CD14-positive monocyte (primary cell): Measurements from ENCODE around the gene PPP1R13B. TPM values are rescaled to one million over a fixed set of nuclear protein-coding genes. Genes with fewer than 3 reads are reported as not detected.

Source experiments
- DNase-seq, 3 donors: peaks; one replicate each; pipeline ENCODE4 v3.0.0-alpha.2; 2011 to 2022
- H2AFZ ChIP-seq: 2 replicates; pipeline ENCODE4 v1.6.0; 2012; ENCODE audit warnings: mild to moderate bottlenecking, low read depth, low read length, inconsistent platforms; ENCODE audit not compliant: insufficient read depth, poor library complexity, severe bottlenecking
- H3K27ac ChIP-seq, 2 donors: 1 replicate in 1 of 2; 2 replicates in 1 of 2; pipeline ENCODE4 v1.5.1; 2012 to 2013; ENCODE audit warnings: low read length in 2 of 2, control low read depth in 1 of 2, inconsistent platforms in 1 of 2, low read depth in 1 of 2, mild to moderate bottlenecking in 1 of 2
- H3K27me3 ChIP-seq, 2 donors: one replicate each; pipeline versions ENCODE4 v1.6.0 to v1.6.1; 2011 to 2013; ENCODE audit warnings: low read length in 2 of 2; ENCODE audit not compliant: control insufficient read depth in 2 of 2, insufficient read depth in 2 of 2
- H3K36me3 ChIP-seq, 2 donors: replicated peaks in 1 of 2; 1 replicate in 1 of 2; 2 replicates in 1 of 2; pipeline versions ENCODE4 v1.5.1 to v1.6.1; 2012 to 2013; ENCODE audit warnings: low read length in 2 of 2, control low read depth in 1 of 2, inconsistent platforms in 1 of 2, mild to moderate bottlenecking in 1 of 2; ENCODE audit not compliant: insufficient read depth in 2 of 2, control insufficient read depth in 1 of 2
- H3K4me1 ChIP-seq, 2 donors: 1 replicate in 1 of 2; 2 replicates in 1 of 2; pipeline versions ENCODE4 v1.5.1 to v1.6.1; 2012 to 2013; ENCODE audit warnings: low read length in 2 of 2, control low read depth in 1 of 2, inconsistent platforms in 1 of 2, mild to moderate bottlenecking in 1 of 2, moderate library complexity in 1 of 2; ENCODE audit not compliant: insufficient read depth in 2 of 2, control insufficient read depth in 1 of 2
- H3K4me2 ChIP-seq: replicated peaks from 2 replicates; pipeline ENCODE3; 2012; ENCODE audit warnings: low read length, moderate library complexity, mild to moderate bottlenecking; ENCODE audit not compliant: poor library complexity, severe bottlenecking; ENCODE audit errors: extremely low read depth
- H3K4me3 ChIP-seq, 3 experiments: fragments of 200-600 bp in 1 of 3; sonication (generic) in 1 of 3; replicated peaks in 1 of 3; 1 replicate in 2 of 3; 2 replicates in 1 of 3; pipeline ENCODE4 v1.5.1; 2011 to 2013; ENCODE audit warnings: low read length in 3 of 3, mild to moderate bottlenecking in 3 of 3, control low read depth in 2 of 3, low read depth in 2 of 3, inconsistent platforms in 1 of 3, moderate library complexity in 1 of 3
- H3K79me2 ChIP-seq: 2 replicates; pipeline ENCODE4 v1.6.0; 2012; ENCODE audit warnings: mild to moderate bottlenecking, control low read depth, inconsistent platforms, low read length, moderate library complexity; ENCODE audit not compliant: insufficient read depth
- H3K9ac ChIP-seq: 2 replicates; pipeline ENCODE4 v1.6.0; 2017; ENCODE audit warnings: low read length, mild to moderate bottlenecking; ENCODE audit not compliant: insufficient read depth, poor library complexity, severe bottlenecking
- H3K9me3 ChIP-seq, 2 donors: replicated peaks in 1 of 2; 1 replicate in 1 of 2; 2 replicates in 1 of 2; pipeline versions ENCODE4 v1.5.1 to v1.6.1; 2012 to 2013; ENCODE audit warnings: low read length in 2 of 2, control low read depth in 1 of 2; ENCODE audit not compliant: control insufficient read depth in 1 of 2, insufficient read depth in 1 of 2
- H4K20me1 ChIP-seq: 2 replicates; pipeline ENCODE4 v1.6.0; 2012; ENCODE audit warnings: mild to moderate bottlenecking, low read length, control low read depth, moderate library complexity; ENCODE audit not compliant: insufficient read depth
- H3K27ac Mint-ChIP-seq, 7 donors: one replicate each; pipeline ENCODE4 v1.8.0; 2020; ENCODE audit warnings: mild to moderate bottlenecking in 7 of 7, mixed read lengths in 7 of 7, moderate library complexity in 6 of 7, inconsistent platforms in 2 of 7
- H3K27me3 Mint-ChIP-seq, 3 donors: one replicate each; pipeline ENCODE4 v1.8.0; 2021 to 2022; ENCODE audit warnings: low read depth in 3 of 3, mild to moderate bottlenecking in 3 of 3, mixed read lengths in 3 of 3, moderate library complexity in 3 of 3, inconsistent platforms in 1 of 3
- H3K36me3 Mint-ChIP-seq, 2 donors: one replicate each; pipeline ENCODE4 v1.8.0; 2020; ENCODE audit warnings: mixed read lengths in 2 of 2, inconsistent platforms in 1 of 2, mild to moderate bottlenecking in 1 of 2
- H3K4me1 Mint-ChIP-seq: one replicate; pipeline ENCODE4 v1.8.0; 2020; ENCODE audit warnings: mild to moderate bottlenecking, mixed read lengths
- H3K4me3 Mint-ChIP-seq, 2 donors: one replicate each; pipeline ENCODE4 v1.8.0; 2020; ENCODE audit warnings: mild to moderate bottlenecking in 2 of 2, mixed read lengths in 2 of 2, moderate library complexity in 1 of 2
- H3K9me3 Mint-ChIP-seq, 7 donors: one replicate each; pipeline ENCODE4 v1.8.0; 2020 to 2022; ENCODE audit warnings: mixed read lengths in 7 of 7, mild to moderate bottlenecking in 6 of 7, moderate library complexity in 6 of 7, inconsistent platforms in 2 of 7
- WGBS: methylation state at CpG from one replicate; pipeline ENCODE4 v1.1.5; 2013; ENCODE audit warnings: missing lambda C conversion rate; ENCODE audit not compliant: insufficient coverage; 5-methylcytosine and 5-hydroxymethylcytosine counted together
- intact Hi-C, 2 donors: fragments of 100-400 bp; cut with micrococcal nuclease; formaldehyde crosslinking; loops; one replicate each; pipeline versions ENCODE4 v1.15.0 to v1.15.1; 2023
- polyA plus RNA-seq, 3 donors: library from polyadenylated mRNA; depleted of rRNA in 1 of 3; unstranded in 2 of 3; stranded (reverse) in 1 of 3; fragments of 300-500 nt in 2 of 3; fragments of >200 nt in 1 of 3; fragmentation: Illumina TruSeq in 2 of 3; gene quantifications; 1 replicate in 2 of 3; 2 replicates in 1 of 3; pipeline ENCODE4 v1.2.3, GENCODE V29; 2012 to 2021
- TF ChIP-seq, protein P1 (sequence below): fragments of 200-600 bp; IDR thresholded peaks from one replicate; pipeline ENCODE4 v1.8.0; 2022; ENCODE audit warnings: antibody characterized with exemption, mild to moderate bottlenecking

PPP1R13B gene
- polyA plus RNA-seq, 3 donors: 0.48 to 1.1 (median 0.99) TPM

DNA sequence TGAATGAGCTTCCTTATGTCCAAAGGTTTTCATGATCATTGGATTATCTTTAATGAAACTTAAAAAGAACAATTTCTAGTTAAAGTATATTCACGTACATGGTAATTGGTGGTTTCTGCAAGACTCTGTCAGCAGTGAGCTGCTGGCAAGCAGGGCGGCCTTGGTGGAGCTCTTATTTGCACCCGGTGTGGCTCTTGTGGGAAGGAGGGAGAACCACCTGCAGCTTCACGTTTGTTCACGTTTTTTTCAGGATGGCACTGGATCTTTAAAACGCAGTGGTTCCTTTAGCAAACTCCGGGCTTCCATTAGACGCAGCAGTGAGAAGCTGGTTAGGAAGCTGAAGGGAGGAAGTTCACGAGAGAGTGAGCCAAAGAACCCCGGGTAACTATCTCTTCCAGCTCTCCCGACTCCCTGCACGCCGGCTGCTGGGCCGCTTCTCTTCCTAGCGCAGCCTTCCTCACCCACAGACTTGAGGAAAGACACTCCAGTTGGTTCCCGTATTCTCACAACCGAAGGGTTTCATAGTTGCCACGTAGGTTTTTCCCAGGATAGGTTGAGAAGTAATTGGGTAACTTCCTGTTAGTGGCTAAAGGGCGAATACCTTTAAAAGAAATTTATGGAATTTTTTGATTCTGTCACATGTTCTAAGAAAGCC is 160.4 kb downstream of the PPP1R13B start:
- peaks cover 49% of the 10 kb centered on the region for H4K20me1 ChIP-seq
- no peak overlapping the region for H3K4me3 Mint-ChIP-seq
- H3K4me3 ChIP-seq: no peak overlapping the region
- peaks cover 78 to 97% of the 10 kb centered on the region in 2 donors for H3K36me3 ChIP-seq
- H3K4me2 ChIP-seq: no peak overlapping the region
- H2AFZ ChIP-seq: no peak overlapping the region
- H3K27me3 ChIP-seq: no peaks in the 10 kb centered on the region
- intact Hi-C loops: loop anchor here in 1 of 2 donors (10.0 kb wide), 1 partner anchor 112 kb away; no protein-coding TSS in a partner anchor
- H3K9ac ChIP-seq: no peak overlapping the region
- TF ChIP-seq, protein P1, sequence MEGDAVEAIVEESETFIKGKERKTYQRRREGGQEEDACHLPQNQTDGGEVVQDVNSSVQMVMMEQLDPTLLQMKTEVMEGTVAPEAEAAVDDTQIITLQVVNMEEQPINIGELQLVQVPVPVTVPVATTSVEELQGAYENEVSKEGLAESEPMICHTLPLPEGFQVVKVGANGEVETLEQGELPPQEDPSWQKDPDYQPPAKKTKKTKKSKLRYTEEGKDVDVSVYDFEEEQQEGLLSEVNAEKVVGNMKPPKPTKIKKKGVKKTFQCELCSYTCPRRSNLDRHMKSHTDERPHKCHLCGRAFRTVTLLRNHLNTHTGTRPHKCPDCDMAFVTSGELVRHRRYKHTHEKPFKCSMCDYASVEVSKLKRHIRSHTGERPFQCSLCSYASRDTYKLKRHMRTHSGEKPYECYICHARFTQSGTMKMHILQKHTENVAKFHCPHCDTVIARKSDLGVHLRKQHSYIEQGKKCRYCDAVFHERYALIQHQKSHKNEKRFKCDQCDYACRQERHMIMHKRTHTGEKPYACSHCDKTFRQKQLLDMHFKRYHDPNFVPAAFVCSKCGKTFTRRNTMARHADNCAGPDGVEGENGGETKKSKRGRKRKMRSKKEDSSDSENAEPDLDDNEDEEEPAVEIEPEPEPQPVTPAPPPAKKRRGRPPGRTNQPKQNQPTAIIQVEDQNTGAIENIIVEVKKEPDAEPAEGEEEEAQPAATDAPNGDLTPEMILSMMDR: no peak
- H3K4me1 Mint-ChIP-seq: no peaks in the 10 kb centered on the region
- peaks cover 0 to 2% (median 1%) of the 10 kb centered on the region in 3 donors for H3K27me3 Mint-ChIP-seq
- peaks cover 72 to 86% of the 10 kb centered on the region in 2 donors for H3K36me3 Mint-ChIP-seq
- no peak for DNase-seq
- no peaks in the 10 kb centered on the region for H3K4me1 ChIP-seq
- peaks cover 0 to 4% (median 0%) of the 10 kb centered on the region in 7 donors for H3K9me3 Mint-ChIP-seq
- H3K9me3 ChIP-seq: no peaks in the 10 kb centered on the region
- H3K27ac ChIP-seq: no peak overlapping the region
- 100% methylated on average over 8 of the region's 19 CpGs for WGBS
- H3K79me2 ChIP-seq: no peaks in the 10 kb centered on the region
- H3K27ac Mint-ChIP-seq: peak overlapping the region in 1 of 7 donors; percentile 57

DNA sequence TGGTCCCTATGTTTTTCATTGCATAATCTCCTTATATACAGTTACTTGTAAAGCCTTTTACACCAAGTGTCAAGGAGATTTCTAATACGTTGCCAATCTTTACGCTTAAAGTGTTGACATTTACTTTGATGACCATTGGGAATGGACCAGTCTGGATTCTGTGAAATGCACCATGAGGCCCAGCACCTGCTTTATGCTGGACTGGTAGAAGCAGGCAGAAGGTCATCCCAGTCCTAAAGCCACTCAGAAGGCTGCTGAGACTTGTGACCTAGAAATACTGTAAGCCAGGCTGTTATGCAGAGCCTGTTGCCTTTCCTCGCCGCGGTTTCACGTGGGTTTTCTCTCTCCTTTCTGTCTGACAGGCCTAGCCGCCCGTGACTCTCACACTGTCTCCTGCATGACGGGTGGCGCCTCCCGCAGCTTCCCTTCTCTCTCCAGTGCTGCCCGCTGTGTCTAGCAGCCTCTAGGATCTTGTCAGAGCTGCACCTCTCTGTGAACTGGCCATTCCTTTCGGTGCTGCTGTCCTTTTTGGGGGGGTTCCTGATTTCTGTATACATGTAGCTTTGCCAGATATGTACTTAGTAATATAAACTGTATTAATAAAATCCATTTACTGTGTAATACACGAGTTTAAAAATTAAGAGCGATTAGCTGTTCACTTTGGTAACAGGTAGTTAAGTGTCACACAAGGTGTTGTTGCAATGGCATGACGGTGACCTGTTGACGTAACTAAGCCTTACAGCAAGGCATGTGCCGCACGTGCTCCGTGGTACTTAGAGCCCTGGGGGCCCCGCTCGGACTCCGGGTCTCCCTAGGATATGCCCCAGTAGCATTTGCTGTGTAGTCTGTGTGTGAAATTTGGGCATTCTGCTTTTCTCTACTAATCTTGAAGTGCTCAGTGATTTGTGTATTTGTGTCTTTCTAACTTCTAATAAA is 161.8 kb downstream of the PPP1R13B start:
- Histone ChIP-seq H3K4me1 (no peaks in the 10 kb centered on the region), H3K4me3 (no peak overlapping the region), H3K27ac (no peak overlapping the region), H2AFZ (no peak overlapping the region), H3K36me3 (peaks cover 83 to 100% of the 10 kb centered on the region in 2 donors), H3K9ac (no peak overlapping the region), H3K9me3 (no peaks in the 10 kb centered on the region), H3K4me2 (no peak overlapping the region), H3K27me3 (no peaks in the 10 kb centered on the region), H4K20me1 (peaks cover 41% of the 10 kb centered on the region), H3K79me2 (no peaks in the 10 kb centered on the region)
- no peak for DNase-seq
- H3K27me3 Mint-ChIP-seq: peaks cover 0 to 2% (median 1%) of the 10 kb centered on the region in 3 donors
- H3K4me3 Mint-ChIP-seq: no peak overlapping the region
- no peaks in the 10 kb centered on the region for H3K4me1 Mint-ChIP-seq
- TF ChIP-seq, protein P1: no peak
- WGBS: 92% methylated on average over 13 of the region's 23 CpGs
- peaks cover 0 to 2% (median 0%) of the 10 kb centered on the region in 7 donors for H3K9me3 Mint-ChIP-seq
- H3K36me3 Mint-ChIP-seq: peaks cover 80 to 92% of the 10 kb centered on the region in 2 donors
- no peak overlapping the region for H3K27ac Mint-ChIP-seq
- intact Hi-C loops: loop anchor here in 1 of 2 donors (10.0 kb wide), 1 partner anchor 111 kb away; no protein-coding TSS in a partner anchor
